GM23338 (cell line): Measurements from ENCODE around the gene CUEDC1.

Experiments
- CTCF ChIP-seq, 2 experiments: fragments of 200-600 bp in 1 of 2; sonication (generic) in 1 of 2; conservative IDR thresholded peaks; 2 replicates each; pipeline versions ENCODE4 v1.5.1 to v1.6.1; 2016 to 2017; ENCODE audit warnings: antibody characterized with exemption in 2 of 2, low read depth in 2 of 2, mild to moderate bottlenecking in 2 of 2, moderate library complexity in 1 of 2
- ETS1 ChIP-seq: IDR thresholded peaks from 2 replicates; pipeline ENCODE4 v1.6.1; 2016; ENCODE audit warnings: antibody characterized with exemption
- EZH2 ChIP-seq: fragments of 200-600 bp; sonication (generic); IDR thresholded peaks from one replicate; pipeline ENCODE4 v1.8.0; 2017; ENCODE audit warnings: antibody characterized with exemption, mild to moderate bottlenecking, low read depth; ENCODE audit not compliant: unreplicated experiment
- EZH2phosphoT487 ChIP-seq: fragments of 200-600 bp; sonication (generic); IDR thresholded peaks from one replicate; pipeline ENCODE4 v1.8.1; 2018; ENCODE audit warnings: antibody characterized with exemption; ENCODE audit not compliant: unreplicated experiment
- REST ChIP-seq: IDR thresholded peaks from one replicate; pipeline ENCODE4 v1.6.1; 2018; ENCODE audit warnings: antibody characterized with exemption; ENCODE audit not compliant: unreplicated experiment
- STAT1 ChIP-seq: IDR thresholded peaks from one replicate; pipeline ENCODE4 v1.6.1; 2016; ENCODE audit warnings: antibody characterized with exemption; ENCODE audit not compliant: unreplicated experiment

GRCh38 chr17:57849874-57850754, 105.1 kb downstream of the CUEDC1 start, which contains the start of gene MRPS23:
- TF ChIP-seq CTCF (conservative IDR thresholded peaks at IDR 0.05; ENCODE audit: low read depth in 2 of 2) (no peak), REST (peak; percentile 17), ETS1 (peak; percentile 98), EZH2phosphoT487 (no peak), EZH2 (no peak), STAT1 (no peak)
